Nephron progenitor cell (in vitro differentiated cells): ENCODE data around the gene DRAP1.

Source experiments
- DNase-seq: peaks from one replicate; pipeline ENCODE4 v3.0.0; 2021
- H3K27ac Mint-ChIP-seq: 2 replicates; pipeline ENCODE4 v1.8.0; 2021; ENCODE audit warnings: mild to moderate bottlenecking, moderate library complexity, mixed read lengths
- H3K27me3 Mint-ChIP-seq: 2 replicates; pipeline ENCODE4 v1.8.0; 2021; ENCODE audit warnings: mild to moderate bottlenecking, low read depth, mixed read lengths; ENCODE audit not compliant: poor library complexity
- H3K36me3 Mint-ChIP-seq: 2 replicates; pipeline ENCODE4 v1.8.0; 2021; ENCODE audit warnings: low read depth, mixed read lengths
- H3K4me1 Mint-ChIP-seq: 2 replicates; pipeline ENCODE4 v1.8.0; 2021; ENCODE audit warnings: mixed read lengths
- H3K4me3 Mint-ChIP-seq: 2 replicates; pipeline ENCODE4 v1.8.0; 2021; ENCODE audit warnings: mild to moderate bottlenecking, moderate library complexity, mixed read lengths
- H3K9me3 Mint-ChIP-seq: 2 replicates; pipeline ENCODE4 v1.8.0; 2021; ENCODE audit warnings: mild to moderate bottlenecking, moderate library complexity, mixed read lengths
- CTCF ChIP-seq: fragments of 200-600 bp; sonication (generic); IDR thresholded peaks from 2 replicates; pipeline ENCODE4 v1.5.0; 2021; ENCODE audit warnings: antibody characterized with exemption

The DRAP1 gene

GRCh38 chr11:65912845-65913244 is 6.4 kb upstream of the DRAP1 start:
- Mint-ChIP-seq H3K27ac (no peak overlapping the region), H3K4me1 (peaks cover 35% of the 10 kb centered on the region), H3K4me3 (no peak overlapping the region), H3K36me3 (peaks cover 7% of the 10 kb centered on the region), H3K9me3 (no peaks in the 10 kb centered on the region), H3K27me3 (peaks cover 28% of the 10 kb centered on the region)
- no peak for TF ChIP-seq CTCF
- DNase-seq: no peak

- no peaks in the 10 kb centered on the region for H3K9me3 Mint-ChIP-seq
- H3K27ac Mint-ChIP-seq: peak overlapping the region; percentile 79
- H3K4me1 Mint-ChIP-seq: peaks cover 41% of the 10 kb centered on the region
- no peak overlapping the region for H3K4me3 Mint-ChIP-seq
- no peak for DNase-seq
- H3K36me3 Mint-ChIP-seq: peaks cover 7% of the 10 kb centered on the region
- H3K27me3 Mint-ChIP-seq: peaks cover 4% of the 10 kb centered on the region
- TF ChIP-seq CTCF: no peak
These were observed 4.0 kb upstream of the DRAP1 start for GRCh38 chr11:65915101-65915820.

- no peak overlapping the region for H3K4me3 Mint-ChIP-seq
These were observed 3.4 kb upstream of the DRAP1 start for GRCh38 chr11:65915821-65916251.

GRCh38 chr11:65916391-65916790 is 2.8 kb upstream of the DRAP1 start:
- no peak for DNase-seq
- peaks cover 7% of the 10 kb centered on the region for H3K36me3 Mint-ChIP-seq
- peaks cover 37% of the 10 kb centered on the region for H3K4me1 Mint-ChIP-seq
- peak overlapping the region; percentile 77 for H3K4me3 Mint-ChIP-seq
- peaks cover 3% of the 10 kb centered on the region for H3K27me3 Mint-ChIP-seq
- no peaks in the 10 kb centered on the region for H3K9me3 Mint-ChIP-seq
- H3K27ac Mint-ChIP-seq: no peak overlapping the region
- TF ChIP-seq CTCF: no peak

More at GRCh38 chr11:65915821-65916251, 3.4 kb upstream of the DRAP1 start:
- H3K36me3 Mint-ChIP-seq: peaks cover 7% of the 10 kb centered on the region
- no peak for TF ChIP-seq CTCF
- no peaks in the 10 kb centered on the region for H3K9me3 Mint-ChIP-seq
- no peak for DNase-seq
- peaks cover 3% of the 10 kb centered on the region for H3K27me3 Mint-ChIP-seq
- peaks cover 41% of the 10 kb centered on the region for H3K4me1 Mint-ChIP-seq
- no peak overlapping the region for H3K27ac Mint-ChIP-seq

GRCh38 chr11:65917077-65917433 is 2.2 kb upstream of the DRAP1 start:
- Mint-ChIP-seq H3K27me3 (peaks cover 3% of the 10 kb centered on the region), H3K27ac (peak overlapping the region; percentile 32), H3K4me3 (peak overlapping the region; percentile 77), H3K9me3 (no peaks in the 10 kb centered on the region), H3K36me3 (peaks cover 11% of the 10 kb centered on the region), H3K4me1 (peaks cover 31% of the 10 kb centered on the region)
- DNase-seq: no peak
- TF ChIP-seq CTCF: no peak
